Stimulated activated CD8-positive, alpha-beta memory T cell treated with anti-CD3 and anti-CD28 coated beads, Interleukin-4, amount 100 ng/mL, for 24 hours (primary cell): ENCODE results near the gene FJX1.

Source experiments
- DNase-seq: peaks from one replicate; pipeline ENCODE4 v3.0.0-alpha.2; 2020; ENCODE audit warnings: low read depth

The FJX1 gene

GRCh38 chr11:35606206-35606605 lies 12.1 kb upstream of the FJX1 start:
- DNase-seq: no peak

GRCh38 chr11:35608502-35608901 lies 9.8 kb upstream of the FJX1 start:
- no peak for DNase-seq

GRCh38 chr11:35609656-35610055 lies 8.6 kb upstream of the FJX1 start:
- no peak for DNase-seq

- DNase-seq: no peak
These were observed 7.6 kb upstream of the FJX1 start for GRCh38 chr11:35610631-35611030.

- no peak for DNase-seq
These were observed 6.5 kb upstream of the FJX1 start for GRCh38 chr11:35611741-35612140.

GRCh38 chr11:35614939-35615569 lies 3.2 kb upstream of the FJX1 start:
- no peak for DNase-seq

GRCh38 chr11:35615921-35616900 lies 2.0 kb upstream of the FJX1 start:
- DNase-seq: no peak

- no peak for DNase-seq
These were observed 959 bp upstream of the FJX1 start for GRCh38 chr11:35617316-35617686.

- no peak for DNase-seq
These were observed 346 bp downstream of the FJX1 start for GRCh38 chr11:35618497-35619115.

GRCh38 chr11:35619116-35619854 lies 1.0 kb downstream of the FJX1 start:
- no peak for DNase-seq

- no peak for DNase-seq
These were observed 1.8 kb downstream of the FJX1 start for GRCh38 chr11:35619855-35620640.

- DNase-seq: no peak
These were observed 2.5 kb downstream of the FJX1 start for GRCh38 chr11:35620795-35621194.

GRCh38 chr11:35621620-35622019 lies 3.4 kb downstream of the FJX1 start:
- DNase-seq: no peak

GRCh38 chr11:35622070-35622469 lies 3.8 kb downstream of the FJX1 start:
- DNase-seq: no peak

GRCh38 chr11:35623621-35624168 lies 5.4 kb downstream of the FJX1 start:
- no peak for DNase-seq

- no peak for DNase-seq
These were observed 6.1 kb downstream of the FJX1 start for GRCh38 chr11:35624316-35624715.

GRCh38 chr11:35624781-35625180 lies 6.5 kb downstream of the FJX1 start:
- DNase-seq: no peak

GRCh38 chr11:35626501-35626900 lies 8.2 kb downstream of the FJX1 start:
- DNase-seq: no peak

- no peak for DNase-seq
These were observed 11.3 kb downstream of the FJX1 start for GRCh38 chr11:35629511-35629910.

GRCh38 chr11:35629914-35630313 lies 11.7 kb downstream of the FJX1 start:
- no peak for DNase-seq

- no peak for DNase-seq
These were observed 13.6 kb downstream of the FJX1 start for GRCh38 chr11:35631891-35632290.
